Central memory CD8-positive, alpha-beta T cell (primary cell): ENCODE results near the gene RANGRF.

Source experiments
- ATAC-seq: fragments of 150-1000 bp; cut with Tn5 transposase; replicated peaks from 2 replicates; pipeline ENCODE4 v1.10.0; 2022; ENCODE audit warnings: mild to moderate bottlenecking, moderate FRiP score, moderate number of reproducible peaks; ENCODE audit not compliant: poor library complexity, severe bottlenecking; ENCODE audit errors: extremely low read depth
- DNase-seq, 2 donors: peaks; one replicate each; pipeline ENCODE4 v3.0.0; 2021; ENCODE audit warnings: low spot score in 2 of 2
- H3K27ac Mint-ChIP-seq: one replicate; pipeline ENCODE4 v1.8.0; 2022; ENCODE audit warnings: low read depth, mild to moderate bottlenecking, moderate library complexity, mixed read lengths
- H3K27me3 Mint-ChIP-seq: one replicate; pipeline ENCODE4 v1.8.0; 2022; ENCODE audit warnings: mixed read lengths
- H3K36me3 Mint-ChIP-seq: one replicate; pipeline ENCODE4 v1.8.0; 2022; ENCODE audit warnings: mild to moderate bottlenecking, moderate library complexity, mixed read lengths; ENCODE audit not compliant: insufficient read depth
- H3K4me1 Mint-ChIP-seq: one replicate; pipeline ENCODE4 v1.8.0; 2022; ENCODE audit warnings: mixed read lengths
- H3K4me3 Mint-ChIP-seq: one replicate; pipeline ENCODE4 v1.8.0; 2022; ENCODE audit warnings: mild to moderate bottlenecking, moderate library complexity, mixed read lengths
- H3K9me3 Mint-ChIP-seq: one replicate; pipeline ENCODE4 v1.8.0; 2022; ENCODE audit warnings: mixed read lengths

Gene RANGRF

DNA sequence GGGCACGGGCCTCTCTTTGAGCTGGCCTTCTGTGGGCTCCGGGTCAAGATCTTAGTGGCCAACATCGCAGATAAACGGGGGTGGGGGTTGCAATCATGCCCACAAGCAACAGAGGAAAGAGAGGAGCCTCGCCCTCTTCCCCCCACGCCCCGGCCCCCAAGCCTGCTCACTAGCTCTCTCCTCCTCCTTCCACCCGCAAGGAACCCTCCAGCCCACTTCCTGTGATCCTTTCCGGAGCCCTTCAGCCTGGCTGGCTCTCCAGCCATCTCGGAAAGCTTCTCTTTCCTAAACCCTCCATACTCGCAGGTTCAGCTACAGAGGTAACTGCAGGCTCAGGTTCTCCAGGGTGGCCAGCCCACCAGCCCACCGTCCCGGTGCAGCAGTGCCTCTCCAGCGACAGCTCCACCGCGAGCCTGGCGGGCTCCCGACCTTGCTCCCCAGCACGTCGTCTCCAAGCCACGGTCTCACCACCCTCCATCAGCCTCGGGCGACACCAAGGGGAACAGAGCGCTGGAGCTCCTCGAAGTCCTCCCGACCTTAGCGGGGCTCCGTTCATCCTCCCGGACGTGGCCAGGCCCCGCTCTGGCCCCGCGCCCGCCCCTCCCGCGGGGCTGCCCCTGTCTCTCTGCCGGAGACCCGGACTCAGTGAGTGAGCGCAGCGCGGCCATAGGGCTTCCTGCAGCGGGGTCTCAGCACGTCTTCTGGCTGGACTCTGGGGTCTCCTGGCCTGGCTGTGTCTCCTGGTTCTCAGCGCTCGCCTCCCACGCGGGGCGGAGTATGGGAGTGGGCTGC lies 38.2 kb downstream of the RANGRF start:
- H3K4me3 Mint-ChIP-seq, result peak overlapping the region; percentile 60
- H3K27ac Mint-ChIP-seq, result peak overlapping the region; percentile 32
- H3K4me1 Mint-ChIP-seq, result peaks cover 12% of the 10 kb centered on the region
- H3K27me3 Mint-ChIP-seq, result peaks cover 63% of the 10 kb centered on the region
- DNase-seq, result no peak
- ATAC-seq, result no peak
- H3K36me3 Mint-ChIP-seq, result peaks cover 4% of the 10 kb centered on the region
- no peaks in the 10 kb centered on the region for H3K9me3 Mint-ChIP-seq

- Mint-ChIP-seq H3K4me1 (peaks cover 12% of the 10 kb centered on the region), H3K27ac (no peak overlapping the region), H3K9me3 (no peaks in the 10 kb centered on the region), H3K4me3 (peak overlapping the region; percentile 60), H3K36me3 (peaks cover 4% of the 10 kb centered on the region), H3K27me3 (peaks cover 65% of the 10 kb centered on the region)
- no peak for ATAC-seq
- no peak for DNase-seq
Measured at GRCh38 chr17:8327303-8327649, 38.8 kb downstream of the RANGRF start.

- Mint-ChIP-seq H3K4me1 (no peaks in the 10 kb centered on the region), H3K36me3 (peaks cover 4% of the 10 kb centered on the region)
Measured at GRCh38 chr17:8332128-8332527, 43.7 kb downstream of the RANGRF start.

DNA sequence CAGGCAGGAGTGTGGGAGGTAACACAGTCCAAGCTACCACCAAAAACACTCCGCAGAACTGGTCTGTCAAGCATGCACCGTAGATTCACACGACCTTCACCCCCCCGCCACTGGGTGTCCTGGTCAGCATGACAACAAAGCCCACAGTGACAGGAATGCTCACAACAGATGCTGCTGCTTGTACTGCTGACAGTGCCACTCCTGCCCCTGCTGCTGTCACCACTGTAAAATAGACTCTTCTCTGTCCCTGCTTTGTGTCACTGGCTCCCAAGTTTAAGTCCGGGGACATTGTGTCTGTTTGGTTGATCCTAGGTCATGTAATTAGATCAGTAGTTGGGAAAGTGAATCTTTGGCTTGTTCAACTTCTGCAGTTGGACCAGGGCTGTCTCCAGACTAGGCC lies 44.2 kb downstream of the RANGRF start:
- peaks cover 4% of the 10 kb centered on the region for H3K36me3 Mint-ChIP-seq
- no peaks in the 10 kb centered on the region for H3K4me1 Mint-ChIP-seq
- H3K4me3 Mint-ChIP-seq, result no peak overlapping the region
- ATAC-seq, result no peak
- no peak for DNase-seq
- no peak overlapping the region for H3K27ac Mint-ChIP-seq
- no peaks in the 10 kb centered on the region for H3K9me3 Mint-ChIP-seq
- H3K27me3 Mint-ChIP-seq, result peaks cover 44% of the 10 kb centered on the region

More at GRCh38 chr17:8332128-8332527, 43.7 kb downstream of the RANGRF start:
- ATAC-seq (no peak), DNase-seq (no peak)
- peaks cover 50% of the 10 kb centered on the region for H3K27me3 Mint-ChIP-seq
- no peaks in the 10 kb centered on the region for H3K9me3 Mint-ChIP-seq
- no peak overlapping the region for H3K27ac Mint-ChIP-seq
- H3K4me3 Mint-ChIP-seq, result no peak overlapping the region

DNA sequence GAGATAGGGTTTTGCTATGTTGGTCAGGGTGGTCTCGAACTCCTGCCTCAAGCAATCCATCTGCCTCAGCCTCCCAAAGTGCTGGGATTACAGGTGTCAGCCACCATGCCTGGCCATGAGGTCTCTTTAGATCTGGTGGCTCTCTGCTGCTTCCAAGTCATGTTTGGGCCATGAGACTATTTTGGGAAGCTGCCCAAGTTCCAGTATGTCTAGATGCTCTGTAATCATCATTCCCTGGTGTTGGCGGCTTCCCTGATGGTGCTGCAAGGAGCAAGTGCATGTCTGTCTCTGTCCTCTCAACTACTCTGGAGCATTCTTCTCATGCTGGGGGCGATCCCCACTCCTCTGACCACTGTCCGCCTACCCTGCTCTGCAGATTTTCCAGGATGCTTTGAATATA lies 44.8 kb downstream of the RANGRF start:
- H3K27ac Mint-ChIP-seq, result no peak overlapping the region
- peaks cover 5% of the 10 kb centered on the region for H3K4me1 Mint-ChIP-seq
- H3K27me3 Mint-ChIP-seq, result peaks cover 40% of the 10 kb centered on the region
- H3K9me3 Mint-ChIP-seq, result no peaks in the 10 kb centered on the region
- peaks cover 3% of the 10 kb centered on the region for H3K36me3 Mint-ChIP-seq
- no peak overlapping the region for H3K4me3 Mint-ChIP-seq
- no peak for DNase-seq
- no peak for ATAC-seq

GRCh38 chr17:8337802-8338752 lies 49.6 kb downstream of the RANGRF start:
- H3K4me3 Mint-ChIP-seq, result no peak overlapping the region
- no peak overlapping the region for H3K27ac Mint-ChIP-seq
- H3K9me3 Mint-ChIP-seq, result no peaks in the 10 kb centered on the region
- ATAC-seq (no peak), DNase-seq (no peak)
- H3K36me3 Mint-ChIP-seq, result peaks cover 3% of the 10 kb centered on the region
- H3K27me3 Mint-ChIP-seq, result peaks cover 23% of the 10 kb centered on the region
- H3K4me1 Mint-ChIP-seq, result peaks cover 9% of the 10 kb centered on the region

GRCh38 chr17:8338753-8339140 lies 50.3 kb downstream of the RANGRF start:
- Mint-ChIP-seq H3K9me3 (no peaks in the 10 kb centered on the region), H3K4me3 (no peak overlapping the region), H3K4me1 (peaks cover 9% of the 10 kb centered on the region), H3K36me3 (peaks cover 3% of the 10 kb centered on the region), H3K27me3 (peaks cover 16% of the 10 kb centered on the region), H3K27ac (no peak overlapping the region)
- no peak for DNase-seq
- ATAC-seq, result no peak

DNA sequence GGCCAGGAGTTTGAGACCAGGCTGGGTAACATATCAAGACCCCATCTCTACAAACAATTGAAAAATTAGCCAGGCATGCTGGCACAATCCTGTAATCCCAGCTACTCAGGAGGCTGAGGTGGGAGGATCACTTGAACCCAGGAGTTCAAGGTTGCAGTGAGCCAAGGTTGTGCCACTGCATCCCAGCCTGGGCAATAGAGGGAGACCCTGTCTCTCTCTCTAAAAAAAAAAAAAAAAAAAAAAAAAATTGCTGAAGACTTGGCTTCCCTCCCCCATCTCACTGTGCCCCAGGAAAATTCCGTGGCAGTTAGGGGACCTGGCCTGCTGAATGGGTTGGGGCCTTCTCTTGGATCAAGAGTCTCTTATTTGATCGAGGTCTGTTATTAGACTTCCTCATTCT lies 51.1 kb downstream of the RANGRF start, which contains the start of gene ODF4:
Gene ODF4, plus strand, starts transcription at position 301 of the 400 bp plus-strand sequence. CDS start 212 bp downstream, outside the sequence.
- Mint-ChIP-seq H3K36me3 (peaks cover 3% of the 10 kb centered on the region), H3K9me3 (no peaks in the 10 kb centered on the region), H3K4me3 (no peak within 1 kb of the TSS), H3K27ac (no peak within 1 kb of the TSS), H3K27me3 (peaks cover 13% of the 10 kb centered on the region), H3K4me1 (peaks cover 9% of the 10 kb centered on the region)
- no peak for ATAC-seq
- no peak for DNase-seq
